OCI-LY1 (cell line): ENCODE results near the gene SLC25A34.
A peak's percentile ranks its signal among the peaks of the same experiment; 100 is the strongest.

Source experiments
- H2AFZ ChIP-seq: fragments of 200-600 bp; sonication (generic), shearing (Covaris generic); 2 replicates; pipeline ENCODE4 v1.6.0; 2014; ENCODE audit warnings: antibody characterized with exemption, mild to moderate bottlenecking, low read length
- H3F3A ChIP-seq: fragments of 200-600 bp; sonication (generic), shearing (Covaris generic); 2 replicates; pipeline ENCODE4 v1.6.0; 2014; ENCODE audit warnings: mild to moderate bottlenecking, antibody characterized with exemption, low read length, moderate library complexity; ENCODE audit not compliant: insufficient read depth
- H3K27ac ChIP-seq: fragments of 200-600 bp; sonication (generic); 2 replicates; pipeline ENCODE4 v1.5.1; 2014; ENCODE audit warnings: low read length, mixed run types, mild to moderate bottlenecking, low read depth; ENCODE audit not compliant: poor library complexity, severe bottlenecking
- H3K27me3 ChIP-seq: fragments of 200-600 bp; sonication (generic); 2 replicates; pipeline ENCODE4 v1.6.0; 2014; ENCODE audit warnings: antibody characterized with exemption, mild to moderate bottlenecking, low read length, moderate library complexity; ENCODE audit not compliant: insufficient read depth
- H3K36me3 ChIP-seq: fragments of 200-600 bp; sonication (generic); 2 replicates; pipeline ENCODE4 v1.6.1; 2014; ENCODE audit warnings: mild to moderate bottlenecking, antibody characterized with exemption, low read length, moderate library complexity, mixed read lengths; ENCODE audit not compliant: insufficient read depth
- H3K4me1 ChIP-seq: fragments of 200-600 bp; sonication (generic); 2 replicates; pipeline ENCODE4 v1.5.1; 2014; ENCODE audit warnings: mild to moderate bottlenecking, low read length, moderate library complexity; ENCODE audit not compliant: insufficient read depth, severe bottlenecking
- H3K4me2 ChIP-seq: fragments of 200-600 bp; sonication (generic), shearing (Covaris generic); 2 replicates; pipeline ENCODE4 v1.6.1; 2014; ENCODE audit warnings: low read length
- H3K4me3 ChIP-seq: fragments of 200-600 bp; sonication (generic); 2 replicates; pipeline ENCODE4 v1.5.1; 2014; ENCODE audit warnings: low read length, low read depth, mild to moderate bottlenecking, mixed read lengths; ENCODE audit not compliant: poor library complexity, severe bottlenecking
- H3K79me2 ChIP-seq: fragments of 200-600 bp; shearing (Covaris generic); 2 replicates; pipeline ENCODE4 v1.6.1; 2016; ENCODE audit warnings: mixed run types, low read length, mixed read lengths; ENCODE audit not compliant: insufficient read depth
- H3K9ac ChIP-seq: fragments of 200-600 bp; sonication (generic), shearing (Covaris generic); 2 replicates; pipeline ENCODE4 v1.6.1; 2014; ENCODE audit warnings: mild to moderate bottlenecking, low read length, mixed read lengths
- H3K9me2 ChIP-seq: fragments of 200-600 bp; sonication (generic), shearing (Covaris generic); 2 replicates; pipeline ENCODE4 v1.6.1; 2014; ENCODE audit warnings: low read depth, mild to moderate bottlenecking, low read length, mixed read lengths
- H3K9me3 ChIP-seq: fragments of 200-600 bp; shearing (Covaris generic); 2 replicates; pipeline ENCODE4 v1.6.1; 2014; ENCODE audit warnings: low read length, mixed read lengths
- H4K20me1 ChIP-seq: fragments of 200-600 bp; sonication (generic), shearing (Covaris generic); 2 replicates; pipeline ENCODE4 v1.6.0; 2016; ENCODE audit warnings: mild to moderate bottlenecking, low read length; ENCODE audit not compliant: insufficient read depth
- CTCF ChIP-seq: fragments of 200-600 bp; sonication (generic), shearing (Covaris generic); IDR thresholded peaks from 2 replicates; pipeline ENCODE4 v1.5.1; 2017; ENCODE audit warnings: mild to moderate bottlenecking, antibody characterized with exemption, low read length, moderate library complexity, mixed read lengths
- EZH2 ChIP-seq: fragments of 200-600 bp; sonication (generic), shearing (Covaris generic); IDR thresholded peaks from 2 replicates; pipeline ENCODE4 v1.8.0; 2017; ENCODE audit warnings: borderline replicate concordance, mixed run types, mild to moderate bottlenecking, antibody characterized with exemption, low read length, moderate library complexity, mixed read lengths

Gene SLC25A34

GRCh38 chr1:15739259-15739658, 3.2 kb downstream of the SLC25A34 start:
- H3K9ac ChIP-seq = no peak overlapping the region
- TF ChIP-seq CTCF = no peak
- H3K4me2 ChIP-seq = no peak overlapping the region
- no peaks in the 10 kb centered on the region for H3K9me3 ChIP-seq
- no peaks in the 10 kb centered on the region for H3K36me3 ChIP-seq
- H3K4me3 ChIP-seq = no peak overlapping the region
- H3K9me2 ChIP-seq = no peaks in the 10 kb centered on the region
- no peak overlapping the region for H2AFZ ChIP-seq
- H3K79me2 ChIP-seq = no peaks in the 10 kb centered on the region
- no peaks in the 10 kb centered on the region for H3F3A ChIP-seq
- H3K27ac ChIP-seq = no peak overlapping the region
- H3K27me3 ChIP-seq = no peaks in the 10 kb centered on the region
- H4K20me1 ChIP-seq = no peaks in the 10 kb centered on the region
- no peaks in the 10 kb centered on the region for H3K4me1 ChIP-seq

GRCh38 chr1:15739745-15740144, 3.7 kb downstream of the SLC25A34 start:
- H3K4me3 ChIP-seq = no peak overlapping the region
- H3K9me3 ChIP-seq = no peaks in the 10 kb centered on the region
- H4K20me1 ChIP-seq = no peaks in the 10 kb centered on the region
- no peak overlapping the region for H3K27ac ChIP-seq
- H3K4me2 ChIP-seq = no peak overlapping the region
- H3K4me1 ChIP-seq = no peaks in the 10 kb centered on the region
- no peaks in the 10 kb centered on the region for H3K36me3 ChIP-seq
- H3F3A ChIP-seq = no peaks in the 10 kb centered on the region
- TF ChIP-seq EZH2 = no peak
- TF ChIP-seq CTCF = peak; percentile 27; the same call in 1 of the 2 replicates
- H3K9ac ChIP-seq = no peak overlapping the region
- H3K9me2 ChIP-seq = no peaks in the 10 kb centered on the region
- H3K27me3 ChIP-seq = no peaks in the 10 kb centered on the region
- no peak overlapping the region for H2AFZ ChIP-seq
- H3K79me2 ChIP-seq = no peaks in the 10 kb centered on the region

GRCh38 chr1:15740924-15741850, 5.1 kb downstream of the SLC25A34 start:
- H3K4me3 ChIP-seq = no peak overlapping the region
- H3K9ac ChIP-seq = no peak overlapping the region
- H3K9me3 ChIP-seq = no peaks in the 10 kb centered on the region
- no peaks in the 10 kb centered on the region for H3K79me2 ChIP-seq
- no peaks in the 10 kb centered on the region for H3K4me1 ChIP-seq
- no peak overlapping the region for H2AFZ ChIP-seq
- no peaks in the 10 kb centered on the region for H3K27me3 ChIP-seq
- H3K9me2 ChIP-seq = no peaks in the 10 kb centered on the region
- no peak overlapping the region for H3K4me2 ChIP-seq
- no peaks in the 10 kb centered on the region for H3F3A ChIP-seq
- no peak overlapping the region for H3K27ac ChIP-seq
- peak; percentile 95 for TF ChIP-seq CTCF
- TF ChIP-seq EZH2 = no peak
- no peaks in the 10 kb centered on the region for H4K20me1 ChIP-seq
- H3K36me3 ChIP-seq = no peaks in the 10 kb centered on the region
